Spinal cord (tissue), 10 donors: ENCODE data around the gene ZFYVE19. TPM values are rescaled to one million over a fixed set of nuclear protein-coding genes. Genes with fewer than 3 reads are reported as not detected.

Source experiments
- DNase-seq, 6 donors: peaks; one replicate each; pipeline versions ENCODE4 v3.0.0 to v3.0.0-alpha.2; 2013 to 2015; ENCODE audit warnings: low spot score in 6 of 6, low read depth in 4 of 6
- H3K27ac ChIP-seq: one replicate; pipeline ENCODE4 v1.5.1; 2013; ENCODE audit warnings: low read depth, low read length, control low read depth
- H3K27me3 ChIP-seq: one replicate; pipeline ENCODE4 v1.6.1; 2013; ENCODE audit warnings: low read length; ENCODE audit not compliant: control insufficient read depth, insufficient read depth
- H3K36me3 ChIP-seq: one replicate; pipeline ENCODE4 v1.6.1; 2013; ENCODE audit warnings: low read length; ENCODE audit not compliant: control insufficient read depth, insufficient read depth
- H3K4me1 ChIP-seq: one replicate; pipeline ENCODE4 v1.6.1; 2013; ENCODE audit warnings: low read length; ENCODE audit not compliant: control insufficient read depth, insufficient read depth
- H3K4me3 ChIP-seq: one replicate; pipeline ENCODE4 v1.5.1; 2013; ENCODE audit warnings: low read depth, low read length, control low read depth
- H3K9me3 ChIP-seq: one replicate; pipeline ENCODE4 v1.6.1; 2013; ENCODE audit warnings: low read length; ENCODE audit not compliant: control insufficient read depth, insufficient read depth
- WGBS: methylation state at CpG from one replicate; pipeline ENCODE4 v1.1.5; 2013; ENCODE audit warnings: missing lambda C conversion rate; ENCODE audit not compliant: insufficient coverage; 5-methylcytosine and 5-hydroxymethylcytosine counted together
- polyA plus RNA-seq, 2 donors: library from polyadenylated mRNA; unstranded; fragments of 120-200 nt; gene quantifications; one replicate each; pipeline ENCODE4 v1.2.1, GENCODE V29; 2013; ENCODE audit not compliant: insufficient read length in 2 of 2
- total RNA-seq, 2 donors: library from RNA; depleted of rRNA in 1 of 2; stranded (reverse); fragments of 120-200 nt in 1 of 2; fragments of >200 nt in 1 of 2; gene quantifications; one replicate each; pipeline versions ENCODE4 v1.2.3 to v1.2.4, GENCODE V29; 2013 to 2014
- donor health status: healthy.

ZFYVE19 gene
- total and polyA plus RNA-seq, 4 donors, result 25.2 to 43.2 (median 32.3) TPM

GRCh38 chr15:40828447-40829036 lies 21.7 kb downstream of the ZFYVE19 start, which contains the start of gene PPP1R14D:
PPP1R14D (minus strand) TSS chr15:40828708; CDS start chr15:40828641, 67 bp downstream.
- 90% methylated on average over 6 of the region's 6 CpGs for WGBS
- H3K36me3 ChIP-seq, result no peaks in the 10 kb centered on the region
- no peaks in the 10 kb centered on the region for H3K4me1 ChIP-seq
- H3K27ac ChIP-seq, result no peak within 1 kb of the TSS
- no peaks in the 10 kb centered on the region for H3K9me3 ChIP-seq
- no peaks in the 10 kb centered on the region for H3K27me3 ChIP-seq
- H3K4me3 ChIP-seq, result no peak within 1 kb of the TSS
- DNase-seq, result no peak

- Histone ChIP-seq H3K36me3 (no peaks in the 10 kb centered on the region), H3K9me3 (no peaks in the 10 kb centered on the region), H3K27ac (no peak overlapping the region), H3K4me3 (no peak overlapping the region), H3K4me1 (no peaks in the 10 kb centered on the region), H3K27me3 (no peaks in the 10 kb centered on the region)
- no peak for DNase-seq
- 90% methylated on average over 5 of the region's 7 CpGs for WGBS
Measured at GRCh38 chr15:40829115-40829514, 22.2 kb downstream of the ZFYVE19 start.

GRCh38 chr15:40830884-40831283 lies 24.0 kb downstream of the ZFYVE19 start:
- Histone ChIP-seq H3K9me3 (no peaks in the 10 kb centered on the region), H3K4me3 (no peak overlapping the region), H3K4me1 (no peaks in the 10 kb centered on the region), H3K27ac (no peak overlapping the region), H3K36me3 (no peaks in the 10 kb centered on the region), H3K27me3 (no peaks in the 10 kb centered on the region)
- DNase-seq, result no peak
- no CpG with 5 or more reads among the region's 2 CpGs for WGBS

GRCh38 chr15:40831861-40832260 lies 25.0 kb downstream of the ZFYVE19 start:
- H3K36me3 ChIP-seq, result no peaks in the 10 kb centered on the region
- H3K4me1 ChIP-seq, result no peaks in the 10 kb centered on the region
- no peaks in the 10 kb centered on the region for H3K27me3 ChIP-seq
- H3K4me3 ChIP-seq, result no peak overlapping the region
- no peak for DNase-seq
- H3K9me3 ChIP-seq, result no peaks in the 10 kb centered on the region
- no peak overlapping the region for H3K27ac ChIP-seq
- WGBS, result 67% methylated on average over 1 of the region's 1 CpG

- Histone ChIP-seq H3K4me3 (no peak overlapping the region), H3K9me3 (no peaks in the 10 kb centered on the region), H3K4me1 (no peaks in the 10 kb centered on the region), H3K27me3 (no peaks in the 10 kb centered on the region), H3K27ac (no peak overlapping the region), H3K36me3 (no peaks in the 10 kb centered on the region)
- no peak for DNase-seq
Measured at GRCh38 chr15:40832903-40833302, 26.0 kb downstream of the ZFYVE19 start.

- H3K9me3 ChIP-seq, result no peaks in the 10 kb centered on the region
- H3K36me3 ChIP-seq, result no peaks in the 10 kb centered on the region
- WGBS, result no CpG with 5 or more reads among the region's 1 CpG
- no peaks in the 10 kb centered on the region for H3K27me3 ChIP-seq
- no peaks in the 10 kb centered on the region for H3K4me1 ChIP-seq
- no peak overlapping the region for H3K4me3 ChIP-seq
- DNase-seq, result no peak
- no peak overlapping the region for H3K27ac ChIP-seq
Measured at GRCh38 chr15:40836020-40836419, 29.1 kb downstream of the ZFYVE19 start.

- DNase-seq, result no peak
- no peaks in the 10 kb centered on the region for H3K9me3 ChIP-seq
- no peaks in the 10 kb centered on the region for H3K36me3 ChIP-seq
- WGBS, result no CpG with 5 or more reads among the region's 5 CpGs
- peaks cover 4% of the 10 kb centered on the region for H3K4me1 ChIP-seq
- H3K27me3 ChIP-seq, result peaks cover 13% of the 10 kb centered on the region
- no peak overlapping the region for H3K27ac ChIP-seq
- H3K4me3 ChIP-seq, result no peak overlapping the region
Measured at GRCh38 chr15:40838756-40839155, 31.9 kb downstream of the ZFYVE19 start.

GRCh38 chr15:40841741-40842140 lies 34.9 kb downstream of the ZFYVE19 start:
- 100% methylated on average over 1 of the region's 2 CpGs for WGBS
- peaks cover 16% of the 10 kb centered on the region for H3K4me1 ChIP-seq
- DNase-seq, result no peak
- no peak overlapping the region for H3K4me3 ChIP-seq
- H3K9me3 ChIP-seq, result no peaks in the 10 kb centered on the region
- no peaks in the 10 kb centered on the region for H3K36me3 ChIP-seq
- peaks cover 42% of the 10 kb centered on the region for H3K27me3 ChIP-seq
- H3K27ac ChIP-seq, result no peak overlapping the region

GRCh38 chr15:40843261-40843884 lies 36.5 kb downstream of the ZFYVE19 start:
- H3K36me3 ChIP-seq, result no peaks in the 10 kb centered on the region
- H3K9me3 ChIP-seq, result no peaks in the 10 kb centered on the region
- peaks cover 16% of the 10 kb centered on the region for H3K4me1 ChIP-seq
- peaks cover 49% of the 10 kb centered on the region for H3K27me3 ChIP-seq
- WGBS, result 6% methylated on average over 34 of the region's 34 CpGs
- H3K27ac ChIP-seq, result no peak overlapping the region
- DNase-seq, result no peak
- peak overlapping the region; percentile 16 for H3K4me3 ChIP-seq
